CD14-positive monocyte (primary cell): ENCODE results near the gene BPI. TPM values are rescaled to one million over a fixed set of nuclear protein-coding genes. Genes with fewer than 3 reads are reported as not detected.

Experiments used
- DNase-seq, 3 donors: peaks; one replicate each; pipeline ENCODE4 v3.0.0-alpha.2; 2011 to 2022
- H2AFZ ChIP-seq: 2 replicates; pipeline ENCODE4 v1.6.0; 2012; ENCODE audit warnings: mild to moderate bottlenecking, low read depth, low read length, inconsistent platforms; ENCODE audit not compliant: insufficient read depth, poor library complexity, severe bottlenecking
- H3K27ac ChIP-seq, 2 donors: 1 replicate in 1 of 2; 2 replicates in 1 of 2; pipeline ENCODE4 v1.5.1; 2012 to 2013; ENCODE audit warnings: low read length in 2 of 2, control low read depth in 1 of 2, inconsistent platforms in 1 of 2, low read depth in 1 of 2, mild to moderate bottlenecking in 1 of 2
- H3K27me3 ChIP-seq, 2 donors: one replicate each; pipeline versions ENCODE4 v1.6.0 to v1.6.1; 2011 to 2013; ENCODE audit warnings: low read length in 2 of 2; ENCODE audit not compliant: control insufficient read depth in 2 of 2, insufficient read depth in 2 of 2
- H3K36me3 ChIP-seq, 2 donors: replicated peaks in 1 of 2; 1 replicate in 1 of 2; 2 replicates in 1 of 2; pipeline versions ENCODE4 v1.5.1 to v1.6.1; 2012 to 2013; ENCODE audit warnings: low read length in 2 of 2, control low read depth in 1 of 2, inconsistent platforms in 1 of 2, mild to moderate bottlenecking in 1 of 2; ENCODE audit not compliant: insufficient read depth in 2 of 2, control insufficient read depth in 1 of 2
- H3K4me1 ChIP-seq, 2 donors: 1 replicate in 1 of 2; 2 replicates in 1 of 2; pipeline versions ENCODE4 v1.5.1 to v1.6.1; 2012 to 2013; ENCODE audit warnings: low read length in 2 of 2, control low read depth in 1 of 2, inconsistent platforms in 1 of 2, mild to moderate bottlenecking in 1 of 2, moderate library complexity in 1 of 2; ENCODE audit not compliant: insufficient read depth in 2 of 2, control insufficient read depth in 1 of 2
- H3K4me2 ChIP-seq: replicated peaks from 2 replicates; pipeline ENCODE3; 2012; ENCODE audit warnings: low read length, moderate library complexity, mild to moderate bottlenecking; ENCODE audit not compliant: poor library complexity, severe bottlenecking; ENCODE audit errors: extremely low read depth
- H3K4me3 ChIP-seq, 3 experiments: fragments of 200-600 bp in 1 of 3; sonication (generic) in 1 of 3; replicated peaks in 1 of 3; 1 replicate in 2 of 3; 2 replicates in 1 of 3; pipeline ENCODE4 v1.5.1; 2011 to 2013; ENCODE audit warnings: low read length in 3 of 3, mild to moderate bottlenecking in 3 of 3, control low read depth in 2 of 3, low read depth in 2 of 3, inconsistent platforms in 1 of 3, moderate library complexity in 1 of 3
- H3K79me2 ChIP-seq: 2 replicates; pipeline ENCODE4 v1.6.0; 2012; ENCODE audit warnings: mild to moderate bottlenecking, control low read depth, inconsistent platforms, low read length, moderate library complexity; ENCODE audit not compliant: insufficient read depth
- H3K9ac ChIP-seq: 2 replicates; pipeline ENCODE4 v1.6.0; 2017; ENCODE audit warnings: low read length, mild to moderate bottlenecking; ENCODE audit not compliant: insufficient read depth, poor library complexity, severe bottlenecking
- H3K9me3 ChIP-seq, 2 donors: replicated peaks in 1 of 2; 1 replicate in 1 of 2; 2 replicates in 1 of 2; pipeline versions ENCODE4 v1.5.1 to v1.6.1; 2012 to 2013; ENCODE audit warnings: low read length in 2 of 2, control low read depth in 1 of 2; ENCODE audit not compliant: control insufficient read depth in 1 of 2, insufficient read depth in 1 of 2
- H4K20me1 ChIP-seq: 2 replicates; pipeline ENCODE4 v1.6.0; 2012; ENCODE audit warnings: mild to moderate bottlenecking, low read length, control low read depth, moderate library complexity; ENCODE audit not compliant: insufficient read depth
- H3K27ac Mint-ChIP-seq, 7 donors: one replicate each; pipeline ENCODE4 v1.8.0; 2020; ENCODE audit warnings: mild to moderate bottlenecking in 7 of 7, mixed read lengths in 7 of 7, moderate library complexity in 6 of 7, inconsistent platforms in 2 of 7
- H3K27me3 Mint-ChIP-seq, 3 donors: one replicate each; pipeline ENCODE4 v1.8.0; 2021 to 2022; ENCODE audit warnings: low read depth in 3 of 3, mild to moderate bottlenecking in 3 of 3, mixed read lengths in 3 of 3, moderate library complexity in 3 of 3, inconsistent platforms in 1 of 3
- H3K36me3 Mint-ChIP-seq, 2 donors: one replicate each; pipeline ENCODE4 v1.8.0; 2020; ENCODE audit warnings: mixed read lengths in 2 of 2, inconsistent platforms in 1 of 2, mild to moderate bottlenecking in 1 of 2
- H3K4me1 Mint-ChIP-seq: one replicate; pipeline ENCODE4 v1.8.0; 2020; ENCODE audit warnings: mild to moderate bottlenecking, mixed read lengths
- H3K4me3 Mint-ChIP-seq, 2 donors: one replicate each; pipeline ENCODE4 v1.8.0; 2020; ENCODE audit warnings: mild to moderate bottlenecking in 2 of 2, mixed read lengths in 2 of 2, moderate library complexity in 1 of 2
- H3K9me3 Mint-ChIP-seq, 7 donors: one replicate each; pipeline ENCODE4 v1.8.0; 2020 to 2022; ENCODE audit warnings: mixed read lengths in 7 of 7, mild to moderate bottlenecking in 6 of 7, moderate library complexity in 6 of 7, inconsistent platforms in 2 of 7
- CTCF ChIP-seq: fragments of 200-600 bp; IDR thresholded peaks from one replicate; pipeline ENCODE4 v1.8.0; 2022; ENCODE audit warnings: antibody characterized with exemption, mild to moderate bottlenecking
- WGBS: methylation state at CpG from one replicate; pipeline ENCODE4 v1.1.5; 2013; ENCODE audit warnings: missing lambda C conversion rate; ENCODE audit not compliant: insufficient coverage; 5-methylcytosine and 5-hydroxymethylcytosine counted together
- intact Hi-C, 2 donors: fragments of 100-400 bp; cut with micrococcal nuclease; formaldehyde crosslinking; loops; one replicate each; pipeline versions ENCODE4 v1.15.0 to v1.15.1; 2023
- polyA plus RNA-seq, 3 donors: library from polyadenylated mRNA; depleted of rRNA in 1 of 3; unstranded in 2 of 3; stranded (reverse) in 1 of 3; fragments of 300-500 nt in 2 of 3; fragments of >200 nt in 1 of 3; fragmentation: Illumina TruSeq in 2 of 3; gene quantifications; 1 replicate in 2 of 3; 2 replicates in 1 of 3; pipeline ENCODE4 v1.2.3, GENCODE V29; 2012 to 2021

Gene BPI
- polyA plus RNA-seq, 3 donors, result 8.2 to 9.0 (median 8.7) TPM

- Mint-ChIP-seq H3K27me3 (peaks cover 12 to 42% (median 19%) of the 10 kb centered on the region in 3 donors), H3K4me3 (no peak overlapping the region), H3K27ac (no peak overlapping the region), H3K36me3 (peaks cover 42 to 55% of the 10 kb centered on the region in 2 donors), H3K9me3 (peaks cover 0 to 3% (median 0%) of the 10 kb centered on the region in 7 donors), H3K4me1 (peaks cover 6% of the 10 kb centered on the region)
- Histone ChIP-seq H3K9me3 (no peaks in the 10 kb centered on the region), H3K79me2 (no peaks in the 10 kb centered on the region), H3K36me3 (peaks cover 15 to 19% of the 10 kb centered on the region in 2 donors), H3K4me1 (no peaks in the 10 kb centered on the region), H2AFZ (no peak overlapping the region), H3K9ac (no peak overlapping the region), H3K4me2 (no peak overlapping the region), H3K27me3 (peaks cover 0 to 8% of the 10 kb centered on the region in 2 donors), H4K20me1 (no peaks in the 10 kb centered on the region), H3K27ac (no peak overlapping the region), H3K4me3 (no peak overlapping the region)
- TF ChIP-seq CTCF, result no peak
- WGBS, result 83% methylated on average over 4 of the region's 5 CpGs
- DNase-seq, result no peak
- intact Hi-C loops, result no loop called here
These were observed 11.5 kb downstream of the BPI start for GRCh38 chr20:38315290-38315966.

- WGBS, result 70% methylated on average over 2 of the region's 4 CpGs
- peaks cover 0 to 3% (median 0%) of the 10 kb centered on the region in 7 donors for H3K9me3 Mint-ChIP-seq
These were observed 12.4 kb downstream of the BPI start for GRCh38 chr20:38316341-38316740.

More at GRCh38 chr20:38316341-38316740, 12.4 kb downstream of the BPI start:
- H3K27ac Mint-ChIP-seq, result peak overlapping the region in 2 of 7 donors; percentile 29 to 66
- H2AFZ ChIP-seq, result no peak overlapping the region
- H3K79me2 ChIP-seq, result no peaks in the 10 kb centered on the region
- no peak overlapping the region for H3K27ac ChIP-seq
- peaks cover 9 to 39% (median 21%) of the 10 kb centered on the region in 3 donors for H3K27me3 Mint-ChIP-seq
- no peaks in the 10 kb centered on the region for H3K9me3 ChIP-seq
- H3K4me1 ChIP-seq, result no peaks in the 10 kb centered on the region
- H3K4me2 ChIP-seq, result no peak overlapping the region
- no peak for DNase-seq
- peaks cover 0 to 3% of the 10 kb centered on the region in 2 donors for H3K27me3 ChIP-seq
- H3K36me3 ChIP-seq, result peaks cover 11 to 14% of the 10 kb centered on the region in 2 donors
- H4K20me1 ChIP-seq, result no peaks in the 10 kb centered on the region
- no peak for TF ChIP-seq CTCF
- H3K36me3 Mint-ChIP-seq, result peaks cover 38 to 51% of the 10 kb centered on the region in 2 donors
- intact Hi-C loops, result no loop called here
- H3K4me3 Mint-ChIP-seq, result no peak overlapping the region
- no peak overlapping the region for H3K9ac ChIP-seq
- peaks cover 7% of the 10 kb centered on the region for H3K4me1 Mint-ChIP-seq
- H3K4me3 ChIP-seq, result no peak overlapping the region
